ENCODE data around the gene ADAM12.

Gene ADAM12

DNA sequence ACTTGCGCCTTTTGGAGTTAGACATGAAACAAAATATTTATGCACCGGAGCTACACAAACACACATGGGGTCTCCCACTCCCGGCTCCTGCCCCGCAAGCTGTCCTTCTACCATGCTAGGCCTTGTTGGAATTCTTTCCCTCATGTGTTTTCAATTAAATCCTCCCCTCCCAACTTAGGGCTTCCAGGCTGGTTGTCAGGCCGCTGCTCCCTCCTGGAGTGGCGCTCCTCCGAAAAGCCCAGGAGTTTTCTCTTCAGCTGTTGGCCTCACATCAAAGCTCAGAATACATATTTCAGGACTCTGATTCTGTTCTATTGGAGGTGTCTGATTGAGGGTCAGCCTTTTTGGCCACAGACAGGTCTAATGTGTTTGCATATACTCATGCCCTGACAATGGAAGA is 378.6 kb downstream of the ADAM12 start:
- Histone ChIP-seq H3K9ac (ENCODE audit: insufficient read length, low read depth) (no peak overlapping the region), H3K36me3 (ENCODE audit: insufficient read depth, insufficient read length, low read length) (no peaks in the 10 kb centered on the region), H3K9me3 (ENCODE audit: insufficient read depth, low read length) (peaks cover 7% of the 10 kb centered on the region; the same call in 1 of the 2 replicates), H3K27me3 (ENCODE audit: insufficient read depth, insufficient read length) (no peaks in the 10 kb centered on the region), H3K4me1 (ENCODE audit: insufficient read depth, insufficient read length) (no peaks in the 10 kb centered on the region), H3K4me3 (ENCODE audit: insufficient read length, low read depth) (no peak overlapping the region)
- no peak for TF ChIP-seq YY1 (IDR thresholded peaks at IDR 0.05; ENCODE audit: insufficient read depth, insufficient read length)
- no peak for DNase-seq (ENCODE audit: low read depth, low spot score)

DNA sequence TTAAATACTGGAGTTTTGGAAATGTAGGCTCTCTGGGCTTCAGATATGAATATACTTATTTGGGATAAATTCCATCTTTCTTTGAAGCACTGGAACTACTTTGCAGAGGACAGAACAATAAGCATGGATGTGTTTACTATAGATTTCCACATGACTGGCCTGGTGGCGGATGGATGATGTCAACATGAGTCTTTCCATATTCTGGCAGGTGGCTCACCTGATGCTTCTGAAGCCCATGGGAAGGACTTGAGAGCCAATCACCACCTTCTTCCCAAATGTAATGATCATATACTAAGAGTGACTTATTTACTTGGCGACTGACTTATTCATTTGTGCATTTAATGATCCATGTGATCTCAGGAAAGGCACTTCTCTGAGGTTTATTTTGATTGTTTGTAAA is 381.4 kb downstream of the ADAM12 start:
- Histone ChIP-seq H3K4me3 (ENCODE audit: insufficient read length, low read depth) (no peak overlapping the region), H3K36me3 (ENCODE audit: insufficient read depth, insufficient read length, low read length) (no peaks in the 10 kb centered on the region), H3K4me1 (ENCODE audit: insufficient read depth, insufficient read length) (no peaks in the 10 kb centered on the region), H3K9ac (ENCODE audit: insufficient read length, low read depth) (no peak overlapping the region), H3K9me3 (ENCODE audit: insufficient read depth, low read length) (peaks cover 7% of the 10 kb centered on the region; the same call in 1 of the 2 replicates), H3K27me3 (ENCODE audit: insufficient read depth, insufficient read length) (no peaks in the 10 kb centered on the region)
- DNase-seq (ENCODE audit: low read depth, low spot score): no peak
- TF ChIP-seq YY1 (IDR thresholded peaks at IDR 0.05; ENCODE audit: insufficient read depth, insufficient read length): no peak

DNA sequence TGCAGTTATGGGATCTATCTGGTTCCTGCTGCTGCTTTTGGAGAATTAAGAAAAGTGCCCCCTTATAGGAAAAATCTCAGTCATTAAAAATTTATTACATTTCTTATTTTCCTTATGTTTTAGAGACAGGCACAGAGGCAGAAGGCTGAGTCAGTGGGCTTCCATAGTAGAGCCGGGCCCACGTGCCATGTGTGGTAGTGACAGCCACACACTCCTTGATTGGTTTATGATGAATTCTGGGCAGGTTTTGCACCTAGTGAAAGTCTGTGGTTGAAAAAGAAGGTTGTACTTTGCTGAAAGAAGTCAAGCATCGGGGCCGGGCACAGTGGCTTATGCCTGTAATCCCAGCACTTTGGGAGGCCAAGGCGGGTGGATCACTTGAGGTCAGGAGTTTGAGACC is 382.0 kb downstream of the ADAM12 start:
- H3K36me3 ChIP-seq (ENCODE audit: insufficient read depth, insufficient read length, low read length): no peaks in the 10 kb centered on the region
- no peaks in the 10 kb centered on the region for H3K4me1 ChIP-seq (ENCODE audit: insufficient read depth, insufficient read length)
- no peak for TF ChIP-seq ZNF274 (IDR thresholded peaks at IDR 0.05; ENCODE audit: low read depth, low read length)
- no peak for TF ChIP-seq YY1 (IDR thresholded peaks at IDR 0.05; ENCODE audit: insufficient read depth, insufficient read length)
- no peak for TF ChIP-seq SUZ12 (IDR thresholded peaks at IDR 0.05; ENCODE audit: extremely low read depth, insufficient read depth, insufficient read length)
- no peak for DNase-seq (ENCODE audit: low read depth, low spot score)
- H3K27me3 ChIP-seq (ENCODE audit: insufficient read depth, insufficient read length): no peaks in the 10 kb centered on the region
- H3K9ac ChIP-seq (ENCODE audit: insufficient read length, low read depth): no peak overlapping the region
- peaks cover 7% of the 10 kb centered on the region; the same call in 1 of the 2 replicates for H3K9me3 ChIP-seq (ENCODE audit: insufficient read depth, low read length)
- no peak overlapping the region for H3K4me3 ChIP-seq (ENCODE audit: insufficient read length, low read depth)

DNA sequence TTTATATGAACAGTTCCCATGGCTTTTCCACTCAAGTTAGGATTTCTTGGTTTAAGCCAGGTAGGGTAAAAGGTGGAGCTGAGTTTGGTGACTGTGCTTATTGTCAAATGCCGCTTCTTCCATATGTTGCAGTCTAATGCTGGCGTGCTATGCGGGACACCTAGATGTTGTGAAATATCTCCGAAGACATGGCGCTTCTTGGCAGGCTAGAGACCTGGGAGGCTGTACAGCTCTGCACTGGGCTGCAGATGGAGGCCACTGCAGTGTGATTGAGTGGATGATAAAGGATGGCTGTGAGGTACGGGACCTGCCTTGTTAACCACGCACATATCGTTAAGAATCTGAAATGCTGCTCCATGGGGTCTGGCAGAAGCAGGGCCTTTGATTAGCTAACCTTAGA is 383.5 kb downstream of the ADAM12 start:
- H3K4me3 ChIP-seq (ENCODE audit: insufficient read length, low read depth): no peak overlapping the region
- no peaks in the 10 kb centered on the region for H3K27me3 ChIP-seq (ENCODE audit: insufficient read depth, insufficient read length)
- no peaks in the 10 kb centered on the region for H3K36me3 ChIP-seq (ENCODE audit: insufficient read depth, insufficient read length, low read length)
- H3K9me3 ChIP-seq (ENCODE audit: insufficient read depth, low read length): no peaks in the 10 kb centered on the region
- DNase-seq (ENCODE audit: low read depth, low spot score): no peak
- no peak overlapping the region for H3K9ac ChIP-seq (ENCODE audit: insufficient read length, low read depth)
- TF ChIP-seq YY1 (IDR thresholded peaks at IDR 0.05; ENCODE audit: insufficient read depth, insufficient read length) (no peak), SUZ12 (IDR thresholded peaks at IDR 0.05; ENCODE audit: extremely low read depth, insufficient read depth, insufficient read length) (no peak), ZNF274 (IDR thresholded peaks at IDR 0.05; ENCODE audit: low read depth, low read length) (no peak)
- H3K4me1 ChIP-seq (ENCODE audit: insufficient read depth, insufficient read length): no peaks in the 10 kb centered on the region

- H3K36me3 ChIP-seq (ENCODE audit: insufficient read depth, insufficient read length, low read length): no peaks in the 10 kb centered on the region
- TF ChIP-seq YY1 (IDR thresholded peaks at IDR 0.05; ENCODE audit: insufficient read depth, insufficient read length) (no peak), SUZ12 (IDR thresholded peaks at IDR 0.05; ENCODE audit: extremely low read depth, insufficient read depth, insufficient read length) (no peak), ZNF274 (IDR thresholded peaks at IDR 0.05; ENCODE audit: low read depth, low read length) (no peak)
- H3K9me3 ChIP-seq (ENCODE audit: insufficient read depth, low read length): no peaks in the 10 kb centered on the region
- H3K4me3 ChIP-seq (ENCODE audit: insufficient read length, low read depth): no peak overlapping the region
- DNase-seq (ENCODE audit: low read depth, low spot score): no peak
- no peaks in the 10 kb centered on the region for H3K4me1 ChIP-seq (ENCODE audit: insufficient read depth, insufficient read length)
- H3K9ac ChIP-seq (ENCODE audit: insufficient read length, low read depth): no peak overlapping the region
- no peaks in the 10 kb centered on the region for H3K27me3 ChIP-seq (ENCODE audit: insufficient read depth, insufficient read length)
These were observed 386.7 kb downstream of the ADAM12 start for GRCh38 chr10:126001576-126001975.

DNA sequence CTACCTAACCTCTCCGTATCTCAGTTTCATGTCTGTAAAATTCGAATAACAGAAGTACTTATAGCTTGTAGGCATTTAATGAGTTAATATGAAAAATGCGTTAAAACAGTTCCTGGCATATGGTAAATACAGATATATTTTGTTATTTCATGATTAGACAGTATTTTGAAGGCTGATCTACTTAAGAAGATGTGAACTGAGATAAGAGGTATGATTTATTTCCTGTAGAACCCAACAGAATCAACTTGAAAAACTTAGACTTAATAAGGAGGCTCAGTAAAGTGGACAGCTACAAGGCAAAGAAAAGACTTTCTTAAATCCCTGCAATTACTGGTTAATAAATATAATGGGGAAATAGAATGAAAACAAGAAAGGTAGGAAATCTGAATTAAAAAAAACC is 388.6 kb downstream of the ADAM12 start:
- H3K9me3 ChIP-seq (ENCODE audit: insufficient read depth, low read length): no peaks in the 10 kb centered on the region
- H3K36me3 ChIP-seq (ENCODE audit: insufficient read depth, insufficient read length, low read length): no peaks in the 10 kb centered on the region
- no peak for DNase-seq (ENCODE audit: low read depth, low spot score)
- H3K4me3 ChIP-seq (ENCODE audit: insufficient read length, low read depth): no peak overlapping the region
- H3K27me3 ChIP-seq (ENCODE audit: insufficient read depth, insufficient read length): no peaks in the 10 kb centered on the region
- no peak overlapping the region for H3K9ac ChIP-seq (ENCODE audit: insufficient read length, low read depth)
- no peaks in the 10 kb centered on the region for H3K4me1 ChIP-seq (ENCODE audit: insufficient read depth, insufficient read length)
- TF ChIP-seq ZNF274 (IDR thresholded peaks at IDR 0.05; ENCODE audit: low read depth, low read length) (no peak), YY1 (IDR thresholded peaks at IDR 0.05; ENCODE audit: insufficient read depth, insufficient read length) (no peak), SUZ12 (IDR thresholded peaks at IDR 0.05; ENCODE audit: extremely low read depth, insufficient read depth, insufficient read length) (no peak)

GRCh38 chr10:125997586-125997985 is 390.7 kb downstream of the ADAM12 start:
- no peak for DNase-seq (ENCODE audit: low read depth, low spot score)
- Histone ChIP-seq H3K9me3 (ENCODE audit: insufficient read depth, low read length) (no peaks in the 10 kb centered on the region), H3K9ac (ENCODE audit: insufficient read length, low read depth) (no peak overlapping the region), H3K27me3 (ENCODE audit: insufficient read depth, insufficient read length) (no peaks in the 10 kb centered on the region), H3K4me3 (ENCODE audit: insufficient read length, low read depth) (no peak overlapping the region), H3K36me3 (ENCODE audit: insufficient read depth, insufficient read length, low read length) (no peaks in the 10 kb centered on the region), H3K4me1 (ENCODE audit: insufficient read depth, insufficient read length) (no peaks in the 10 kb centered on the region)
- no peak for TF ChIP-seq YY1 (IDR thresholded peaks at IDR 0.05; ENCODE audit: insufficient read depth, insufficient read length)
- TF ChIP-seq SUZ12 (IDR thresholded peaks at IDR 0.05; ENCODE audit: extremely low read depth, insufficient read depth, insufficient read length): no peak
- TF ChIP-seq ZNF274 (IDR thresholded peaks at IDR 0.05; ENCODE audit: low read depth, low read length): no peak

DNA sequence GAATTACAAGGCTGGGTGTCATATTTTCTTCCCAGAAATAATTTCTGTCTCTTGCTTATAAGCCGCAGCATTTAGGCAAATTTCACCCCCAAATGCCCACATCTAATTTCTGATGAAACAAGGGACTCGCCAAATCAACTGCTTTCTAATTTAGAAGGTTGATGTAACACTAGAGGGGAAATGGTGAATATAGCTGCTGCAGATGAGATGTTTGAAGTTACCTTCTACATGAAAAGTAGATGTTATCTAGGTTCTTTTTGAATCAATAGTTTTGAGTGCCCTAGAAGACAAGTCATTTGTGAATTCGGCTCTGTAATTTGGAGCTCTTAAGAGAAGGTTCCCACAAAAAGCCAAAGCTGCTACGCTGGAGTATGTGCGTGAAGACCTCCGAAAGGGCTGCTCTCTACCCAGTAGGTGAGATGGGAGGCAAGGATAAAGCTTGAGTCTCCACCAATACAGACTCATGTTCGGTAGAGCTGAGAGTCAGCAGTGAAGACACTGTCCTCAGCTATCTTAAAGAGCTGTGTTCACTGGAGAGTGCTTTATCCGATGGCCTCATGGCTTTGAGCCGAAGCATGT is 392.5 kb downstream of the ADAM12 start:
- peaks cover 3% of the 10 kb centered on the region for H3K4me1 ChIP-seq (ENCODE audit: insufficient read depth, insufficient read length)
- no peaks in the 10 kb centered on the region for H3K27me3 ChIP-seq (ENCODE audit: insufficient read depth, insufficient read length)
- no peaks in the 10 kb centered on the region for H3K9me3 ChIP-seq (ENCODE audit: insufficient read depth, low read length)
- DNase-seq (ENCODE audit: low read depth, low spot score): no peak
- no peak overlapping the region for H3K9ac ChIP-seq (ENCODE audit: insufficient read length, low read depth)
- H3K4me3 ChIP-seq (ENCODE audit: insufficient read length, low read depth): no peak overlapping the region
- TF ChIP-seq ZNF274 (IDR thresholded peaks at IDR 0.05; ENCODE audit: low read depth, low read length) (no peak), YY1 (IDR thresholded peaks at IDR 0.05; ENCODE audit: insufficient read depth, insufficient read length) (no peak), SUZ12 (IDR thresholded peaks at IDR 0.05; ENCODE audit: extremely low read depth, insufficient read depth, insufficient read length) (no peak)
- H3K36me3 ChIP-seq (ENCODE audit: insufficient read depth, insufficient read length, low read length): no peaks in the 10 kb centered on the region

Measured in NT2/D1 (cell line).